Stimulated activated CD4-positive, alpha-beta T cell treated with anti-CD3 and anti-CD28 coated beads, Interleukin-15, amount 100 ng/mL, for 1 hour (primary cell): Measurements from ENCODE around the gene COMT.

ENCODE experiments used
- DNase-seq, 2 donors: peaks; one replicate each; pipeline ENCODE4 v3.0.0-alpha.2; 2020; ENCODE audit warnings: low read depth in 1 of 2, low spot score in 1 of 2

Gene COMT

DNA sequence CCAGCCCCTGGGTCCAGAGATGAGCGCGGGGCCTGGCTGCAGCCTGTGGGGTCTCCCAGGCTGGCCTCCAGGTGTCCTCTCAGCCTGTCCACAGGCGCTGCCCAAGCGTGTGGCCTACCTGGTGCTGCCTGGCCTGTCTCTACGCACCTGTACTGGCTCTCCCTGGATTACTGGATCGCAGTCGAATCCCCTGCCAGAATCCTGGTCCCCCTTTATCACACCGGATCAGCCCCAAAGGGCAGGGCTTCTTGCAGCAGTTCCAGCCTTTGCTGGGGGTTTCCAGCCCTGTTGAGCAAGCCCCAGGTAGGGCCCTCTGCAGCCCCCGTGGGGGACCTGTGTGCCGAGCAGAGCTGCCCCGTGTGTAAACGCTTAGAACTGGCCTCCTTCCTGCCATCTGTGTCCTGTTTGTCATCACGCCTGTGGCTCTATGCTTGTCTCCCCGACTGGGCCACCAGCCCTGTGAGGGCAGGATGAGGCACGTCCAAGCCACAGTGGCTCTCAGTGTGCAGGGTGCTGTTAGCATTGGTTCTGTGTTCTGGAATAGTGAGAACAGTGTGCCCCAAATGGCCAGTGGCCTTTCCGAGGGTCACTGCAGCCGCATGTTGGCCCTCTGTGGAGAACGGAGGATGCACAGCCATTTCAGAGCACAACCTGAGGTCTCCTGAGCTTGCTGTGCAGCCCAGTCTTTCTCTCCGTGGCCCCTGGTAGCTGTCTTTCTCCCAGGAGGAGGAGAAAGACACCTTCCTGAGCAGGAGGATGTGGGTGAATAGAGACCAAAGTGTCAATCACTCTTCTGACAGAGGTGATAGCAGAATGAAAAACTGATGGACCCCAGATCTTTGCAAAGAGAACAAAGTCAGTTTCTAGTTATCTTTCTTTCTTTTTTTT is 13.9 kb downstream of the COMT start:
- no peak for DNase-seq

DNA sequence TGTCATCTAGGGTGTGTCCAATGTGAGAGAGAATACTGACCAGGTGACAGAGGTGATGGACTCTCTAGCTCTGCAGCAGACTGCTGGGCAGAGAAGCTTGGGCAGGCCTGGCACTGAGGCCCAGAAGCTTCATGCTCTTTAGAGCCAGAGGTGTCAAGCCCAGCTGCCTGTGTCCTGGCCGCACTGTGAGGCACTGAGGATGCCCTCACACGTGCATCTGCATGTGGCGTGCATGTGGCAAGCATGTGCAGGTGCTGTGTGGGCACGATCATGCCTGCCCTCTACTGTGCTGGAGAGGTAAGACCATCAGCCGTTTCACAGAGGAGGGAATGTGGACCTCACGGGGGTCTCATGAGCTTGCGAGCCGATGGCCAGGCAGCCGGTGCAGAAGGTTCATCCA is 15.9 kb downstream of the COMT start:
- DNase-seq, result no peak

DNA sequence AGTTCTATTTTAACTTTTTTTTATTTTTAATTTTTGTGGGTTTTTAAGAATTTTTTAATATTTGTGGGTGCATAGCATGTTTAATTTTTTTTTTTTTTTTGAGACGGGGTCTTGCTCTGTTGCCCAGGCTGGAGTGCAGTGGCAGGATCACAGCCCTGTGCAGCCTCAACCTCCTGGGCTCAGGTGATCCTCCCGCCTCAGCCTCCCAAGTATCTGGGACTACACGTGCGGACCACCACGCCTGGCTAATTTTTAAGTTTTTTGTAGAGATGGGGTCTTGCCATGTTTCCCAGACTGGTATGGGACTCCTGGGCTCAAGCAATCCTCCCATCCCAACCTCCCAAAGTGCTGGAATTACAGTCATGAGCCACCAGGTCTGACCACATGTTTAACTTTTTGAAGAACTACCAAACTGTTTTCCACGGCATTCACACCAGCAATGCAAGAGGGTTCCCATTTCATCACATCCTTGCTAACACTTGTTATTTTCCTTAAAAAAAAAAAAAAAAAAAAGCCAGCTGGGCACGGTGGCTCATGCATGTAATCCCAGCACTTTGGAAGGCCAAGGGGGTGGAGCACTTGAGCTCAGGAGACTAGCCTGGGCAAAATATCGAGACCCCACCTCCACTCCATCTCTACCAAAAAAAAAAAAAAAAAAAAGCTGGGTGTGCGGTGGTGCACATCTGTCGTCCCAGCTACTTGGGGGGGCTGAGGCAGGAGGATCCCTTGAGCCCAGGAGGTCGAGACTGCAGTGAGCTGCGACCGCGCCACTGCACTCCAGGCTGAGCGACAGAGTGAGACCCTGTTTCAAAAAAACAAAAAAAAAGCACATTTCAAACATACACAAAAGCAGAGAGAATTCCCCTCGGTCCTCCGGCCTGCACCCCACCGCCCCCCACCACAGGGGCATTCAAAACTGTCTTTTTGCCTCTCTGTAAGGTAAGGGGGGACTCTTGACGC is 16.8 kb downstream of the COMT start:
- no peak for DNase-seq

DNA sequence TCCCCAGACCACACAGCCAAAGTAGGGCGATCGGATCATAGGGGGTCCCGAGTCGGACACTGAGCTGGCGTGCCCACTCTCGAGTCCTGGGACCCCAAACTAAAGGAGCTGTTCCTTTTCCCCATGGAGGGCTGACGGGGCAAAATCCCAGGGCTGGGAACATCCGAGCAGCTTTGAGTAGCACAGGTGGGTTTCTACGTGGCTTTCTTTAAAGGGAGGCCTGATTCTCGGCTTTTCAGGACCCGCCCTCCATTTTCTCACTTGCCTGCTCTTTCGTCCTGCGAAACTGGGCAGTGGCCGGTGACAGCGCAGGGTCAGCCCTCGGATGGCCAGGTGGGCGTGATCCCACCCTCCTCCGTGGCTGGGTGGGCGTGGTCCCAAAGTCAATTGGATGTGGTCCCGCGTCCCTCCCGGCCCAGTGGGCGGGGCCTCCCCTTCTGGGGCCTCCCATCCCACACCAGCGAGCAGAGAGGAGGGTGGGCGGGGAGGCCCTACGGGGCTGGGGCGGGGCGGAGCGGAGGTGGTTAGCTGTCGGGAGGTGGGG is 17.5 kb downstream of the COMT start:
- no peak for DNase-seq

DNA sequence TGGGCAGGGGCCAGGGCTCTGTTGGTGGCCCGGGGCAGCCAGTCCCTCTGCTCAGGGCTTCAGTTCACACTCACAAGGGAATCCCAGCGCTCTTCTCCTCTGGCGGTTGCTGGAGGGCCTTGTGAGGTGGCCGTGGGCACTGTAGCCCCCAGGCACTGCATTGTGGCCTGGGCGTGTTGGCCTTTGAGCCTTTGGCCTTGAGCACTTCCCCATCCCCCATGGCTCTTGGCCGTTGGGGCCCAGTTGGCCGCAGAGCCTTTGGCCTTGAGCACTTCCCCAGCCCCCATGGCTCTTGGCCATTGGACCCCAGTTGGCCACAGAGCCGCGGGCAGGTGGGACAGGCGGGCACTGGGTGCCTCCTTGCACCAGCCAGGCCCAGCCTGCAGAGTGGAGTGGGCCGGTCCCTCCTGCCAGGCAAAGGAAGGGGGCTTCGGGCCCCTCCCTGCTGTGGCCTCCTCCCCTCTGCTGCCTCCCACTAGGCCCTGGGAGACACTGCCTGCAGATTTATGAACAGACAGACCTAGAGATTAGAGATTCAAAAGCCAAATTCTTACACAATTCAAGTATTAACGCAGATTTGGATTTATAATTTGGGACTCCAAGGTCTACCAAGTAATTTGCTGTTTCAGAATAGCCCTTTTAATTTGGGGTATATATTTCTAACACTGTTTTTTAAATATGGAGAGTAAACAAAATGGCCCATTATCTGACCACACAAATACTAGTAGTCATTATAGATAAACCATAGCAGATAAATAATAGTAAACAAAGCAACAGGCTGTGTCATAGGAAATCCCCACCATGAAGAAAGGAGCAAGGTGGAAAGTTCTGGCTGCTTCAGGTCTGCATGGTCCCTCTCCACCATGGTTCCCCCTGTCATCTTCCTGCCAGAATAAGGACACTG is 18.3 kb downstream of the COMT start:
- no peak for DNase-seq

DNA sequence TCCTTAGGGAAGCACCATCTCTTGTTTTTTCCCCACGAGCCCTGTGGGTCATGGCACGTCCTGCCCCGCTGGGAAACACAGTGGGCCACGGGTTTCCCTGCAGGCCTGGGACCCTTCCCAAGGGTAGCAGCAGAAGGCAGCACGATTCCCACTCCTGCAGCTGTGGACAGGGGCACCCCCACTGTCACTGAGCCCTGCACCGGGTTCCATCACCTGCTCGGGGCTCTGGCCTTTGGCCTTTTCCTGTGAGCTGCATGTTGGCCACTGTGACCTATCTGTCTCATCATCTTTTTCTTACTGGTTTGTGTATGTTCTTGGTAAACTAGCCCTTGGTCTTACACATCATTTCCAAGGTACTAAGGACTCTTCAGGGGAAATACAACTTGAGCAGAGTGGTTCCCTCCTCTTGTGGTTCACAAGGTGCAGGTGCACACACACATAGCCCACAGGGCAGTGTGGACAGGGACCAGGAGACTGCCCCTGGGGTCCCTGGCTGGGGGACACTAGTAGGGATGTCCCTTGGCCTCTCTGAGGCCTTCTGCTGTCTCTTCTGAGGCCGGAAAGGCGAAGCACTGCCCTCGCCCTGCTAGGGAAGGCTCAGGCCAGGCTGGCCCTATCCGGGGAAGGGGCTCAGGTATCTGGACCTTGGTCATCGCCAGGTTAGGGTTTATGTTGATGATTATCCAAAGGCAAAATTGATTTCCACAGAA is 19.1 kb downstream of the COMT start:
- DNase-seq, result no peak

DNA sequence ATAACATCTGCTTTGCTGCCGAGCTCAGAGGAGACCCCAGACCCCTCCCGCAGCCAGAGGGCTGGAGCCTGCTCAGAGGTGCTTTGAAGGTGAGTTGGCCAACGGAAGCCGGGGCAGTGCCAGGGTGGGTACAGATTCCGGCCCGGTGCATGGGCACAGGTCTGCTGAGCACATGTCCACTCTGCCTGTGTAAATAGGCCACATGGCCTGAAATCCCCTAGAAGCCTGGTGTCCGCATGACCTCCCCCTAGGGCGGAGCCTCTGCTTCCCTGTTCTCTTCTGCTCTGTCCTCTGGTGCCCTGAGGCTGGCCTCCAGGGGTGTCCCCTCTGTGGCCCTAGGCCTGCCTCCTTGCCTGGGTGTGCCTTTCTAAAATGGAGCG is 19.6 kb downstream of the COMT start:
- DNase-seq, result no peak

DNA sequence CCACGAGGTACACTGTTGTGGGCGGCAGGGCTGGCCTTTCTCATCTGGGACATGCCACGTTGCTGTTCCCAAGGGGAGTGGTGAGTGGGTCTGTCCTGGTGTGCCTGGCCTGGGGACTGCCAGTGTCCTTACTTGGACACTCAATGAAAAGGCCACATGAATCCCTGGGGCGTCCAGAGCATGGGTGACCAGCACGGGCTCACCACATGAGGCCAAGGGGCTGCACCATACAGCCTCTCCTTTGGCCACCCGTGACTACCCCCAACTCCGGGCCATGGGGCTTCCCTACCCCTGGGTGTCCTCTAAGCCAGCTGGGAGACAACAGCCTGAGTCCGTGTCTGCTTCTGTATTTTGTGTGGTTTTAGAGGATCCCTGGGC is 20.3 kb downstream of the COMT start:
- DNase-seq, result no peak

DNA sequence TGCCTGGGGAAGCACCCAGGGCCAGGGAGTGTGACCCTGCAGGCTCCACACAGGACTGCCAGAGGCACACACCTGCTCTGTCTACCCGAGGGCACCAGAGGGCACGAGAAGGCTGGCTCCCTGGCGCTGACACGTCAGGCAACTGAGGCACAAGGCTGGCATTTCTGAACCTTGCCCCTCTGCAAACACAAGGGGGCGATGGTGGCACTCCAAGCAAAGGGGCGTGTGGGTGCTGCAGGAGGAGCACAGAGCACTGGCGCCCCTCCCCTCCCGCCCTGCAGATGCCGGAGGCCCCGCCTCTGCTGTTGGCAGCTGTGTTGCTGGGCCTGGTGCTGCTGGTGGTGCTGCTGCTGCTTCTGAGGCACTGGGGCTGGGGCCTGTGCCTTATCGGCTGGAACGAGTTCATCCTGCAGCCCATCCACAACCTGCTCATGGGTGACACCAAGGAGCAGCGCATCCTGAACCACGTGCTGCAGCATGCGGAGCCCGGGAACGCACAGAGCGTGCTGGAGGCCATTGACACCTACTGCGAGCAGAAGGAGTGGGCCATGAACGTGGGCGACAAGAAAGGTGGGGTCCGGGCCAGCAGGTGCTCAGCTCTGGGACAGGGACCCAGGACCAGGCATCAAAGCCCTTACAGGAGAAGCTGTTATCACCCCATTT is 20.8 kb downstream of the COMT start:
- DNase-seq, result peak; percentile 24 to 37

DNA sequence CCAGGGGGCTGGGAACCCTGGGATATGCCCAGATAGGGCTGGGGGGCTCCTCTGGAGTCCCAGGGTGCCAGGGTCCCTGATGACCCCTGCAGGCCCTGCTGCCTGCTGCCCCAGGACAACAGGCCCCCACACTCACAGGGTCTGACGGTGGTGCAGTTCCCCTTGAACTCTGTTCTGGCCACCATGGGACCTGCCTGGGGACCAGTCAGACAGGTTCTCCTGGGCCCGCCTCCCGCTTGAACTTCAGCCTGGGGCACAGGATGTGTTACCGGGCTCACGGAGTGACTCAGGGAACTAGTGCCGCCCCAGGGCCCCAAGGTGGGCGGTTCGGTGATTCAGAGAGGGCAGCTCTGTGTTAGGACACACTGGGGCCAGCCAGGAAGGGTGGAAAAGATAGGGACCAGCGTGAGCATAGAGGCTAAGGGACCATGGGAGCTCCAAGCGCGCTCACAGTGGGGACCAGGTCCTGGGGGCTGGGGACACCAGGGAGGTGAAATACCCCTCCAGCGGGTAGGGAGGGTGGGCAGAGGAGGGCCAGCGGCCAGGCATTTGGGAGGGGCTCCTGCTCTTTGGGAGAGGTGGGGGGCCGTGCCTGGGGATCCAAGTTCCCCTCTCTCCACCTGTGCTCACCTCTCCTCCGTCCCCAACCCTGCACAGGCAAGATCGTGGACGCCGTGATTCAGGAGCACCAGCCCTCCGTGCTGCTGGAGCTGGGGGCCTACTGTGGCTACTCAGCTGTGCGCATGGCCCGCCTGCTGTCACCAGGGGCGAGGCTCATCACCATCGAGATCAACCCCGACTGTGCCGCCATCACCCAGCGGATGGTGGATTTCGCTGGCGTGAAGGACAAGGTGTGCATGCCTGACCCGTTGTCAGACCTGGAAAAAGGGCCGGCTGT is 21.6 kb downstream of the COMT start:
- no peak for DNase-seq

DNA sequence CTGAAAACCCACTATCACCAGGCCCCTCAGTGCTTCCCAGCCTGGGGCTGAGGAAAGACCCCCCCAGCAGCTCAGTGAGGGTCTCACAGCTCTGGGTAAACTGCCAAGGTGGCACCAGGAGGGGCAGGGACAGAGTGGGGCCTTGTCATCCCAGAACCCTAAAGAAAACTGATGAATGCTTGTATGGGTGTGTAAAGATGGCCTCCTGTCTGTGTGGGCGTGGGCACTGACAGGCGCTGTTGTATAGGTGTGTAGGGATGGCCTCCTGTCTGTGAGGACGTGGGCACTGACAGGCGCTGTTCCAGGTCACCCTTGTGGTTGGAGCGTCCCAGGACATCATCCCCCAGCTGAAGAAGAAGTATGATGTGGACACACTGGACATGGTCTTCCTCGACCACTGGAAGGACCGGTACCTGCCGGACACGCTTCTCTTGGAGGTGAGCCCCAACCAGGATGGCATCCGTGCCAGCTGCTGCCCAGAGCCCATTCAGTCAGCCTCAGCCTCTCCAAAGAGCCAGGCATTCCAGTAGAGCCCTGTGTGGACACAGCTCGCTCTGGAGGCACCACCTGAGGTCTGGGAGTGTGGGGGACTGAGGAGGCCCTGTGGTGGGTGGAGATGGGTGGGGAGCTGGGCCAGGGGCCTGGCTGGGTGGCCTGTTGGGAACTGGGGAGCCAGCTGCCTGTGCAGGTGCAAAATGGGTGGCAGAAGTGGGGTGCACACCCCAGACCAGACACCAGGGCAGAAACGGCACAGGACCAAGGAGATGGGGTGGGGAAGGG is 22.5 kb downstream of the COMT start:
- no peak for DNase-seq

DNA sequence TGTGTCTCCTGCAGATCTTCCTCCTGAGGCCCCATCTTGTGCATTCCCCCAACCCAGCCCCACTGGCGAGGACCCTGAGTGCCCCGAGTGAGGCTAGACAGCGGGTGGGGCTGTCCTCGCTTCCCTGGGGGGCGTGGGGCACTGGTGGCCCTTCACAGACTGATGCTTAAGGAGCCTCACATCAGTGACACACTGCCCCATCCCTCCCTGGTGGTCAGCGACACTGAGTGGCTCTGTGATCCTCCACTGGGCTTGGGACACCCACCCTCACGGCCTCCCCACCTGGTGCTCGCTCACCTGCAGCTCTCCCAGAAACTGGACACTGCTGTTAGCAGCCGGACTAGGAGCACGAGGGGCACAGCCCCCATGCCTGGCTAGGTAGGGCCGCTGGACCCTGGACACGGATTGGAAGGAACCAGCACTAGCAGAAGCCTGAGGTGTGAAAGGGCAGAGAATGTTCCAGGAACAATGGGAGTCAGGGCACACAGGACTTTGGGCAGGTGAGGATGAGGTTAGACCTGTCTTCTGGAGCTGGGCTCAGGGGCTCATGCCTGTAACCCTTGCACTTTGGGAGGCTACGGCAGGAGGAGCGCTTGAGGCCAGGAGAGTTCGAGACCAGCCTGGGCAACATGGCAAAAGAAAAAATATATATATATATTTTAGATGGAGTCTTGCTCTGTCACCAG is 23.3 kb downstream of the COMT start:
- DNase-seq, result no peak

DNA sequence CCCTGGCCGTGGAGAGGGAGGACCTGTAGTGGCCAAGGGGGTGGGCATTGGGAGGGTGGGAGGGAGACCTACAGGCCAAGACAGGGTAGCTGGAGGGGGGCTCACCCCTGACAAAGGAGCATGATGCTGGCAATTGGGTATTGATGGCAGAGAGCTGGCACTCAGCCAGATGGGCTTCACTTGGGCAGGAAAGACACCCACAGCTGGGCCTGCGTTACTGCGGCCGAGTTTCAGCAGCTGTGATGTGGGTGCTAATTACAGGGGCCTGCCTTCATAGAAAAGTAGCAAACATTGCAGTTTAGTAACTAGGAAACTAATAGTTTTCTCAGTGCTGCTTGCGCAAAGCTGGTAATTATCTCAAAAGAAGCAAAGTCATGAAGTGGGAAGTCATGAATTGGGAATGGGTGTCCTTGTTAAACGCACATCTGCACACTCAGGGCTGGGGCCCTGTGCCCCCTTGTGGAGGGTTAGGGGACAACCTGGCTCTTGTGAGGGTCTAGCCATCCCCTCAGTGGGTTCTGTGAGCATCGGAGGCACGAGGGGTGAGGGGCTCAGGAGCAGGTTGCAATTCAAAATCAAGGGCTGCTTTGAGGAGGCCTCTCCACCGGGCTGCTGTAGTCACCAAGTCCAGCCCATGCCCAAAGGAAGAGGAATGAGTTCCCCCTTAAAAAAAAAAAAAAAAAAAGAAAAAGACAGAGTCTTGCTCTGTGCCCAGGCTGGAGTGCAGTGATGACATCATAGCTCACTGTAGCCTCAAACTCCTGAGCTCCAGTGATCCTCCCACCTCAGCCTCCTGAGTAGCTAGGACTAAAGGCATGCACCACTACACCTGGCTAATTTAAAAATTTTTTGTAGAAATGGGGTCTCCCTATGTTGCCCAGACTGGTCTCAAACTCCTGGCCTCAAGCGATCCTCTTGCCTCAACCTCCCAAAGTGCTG is 24.5 kb downstream of the COMT start:
- no peak for DNase-seq

DNA sequence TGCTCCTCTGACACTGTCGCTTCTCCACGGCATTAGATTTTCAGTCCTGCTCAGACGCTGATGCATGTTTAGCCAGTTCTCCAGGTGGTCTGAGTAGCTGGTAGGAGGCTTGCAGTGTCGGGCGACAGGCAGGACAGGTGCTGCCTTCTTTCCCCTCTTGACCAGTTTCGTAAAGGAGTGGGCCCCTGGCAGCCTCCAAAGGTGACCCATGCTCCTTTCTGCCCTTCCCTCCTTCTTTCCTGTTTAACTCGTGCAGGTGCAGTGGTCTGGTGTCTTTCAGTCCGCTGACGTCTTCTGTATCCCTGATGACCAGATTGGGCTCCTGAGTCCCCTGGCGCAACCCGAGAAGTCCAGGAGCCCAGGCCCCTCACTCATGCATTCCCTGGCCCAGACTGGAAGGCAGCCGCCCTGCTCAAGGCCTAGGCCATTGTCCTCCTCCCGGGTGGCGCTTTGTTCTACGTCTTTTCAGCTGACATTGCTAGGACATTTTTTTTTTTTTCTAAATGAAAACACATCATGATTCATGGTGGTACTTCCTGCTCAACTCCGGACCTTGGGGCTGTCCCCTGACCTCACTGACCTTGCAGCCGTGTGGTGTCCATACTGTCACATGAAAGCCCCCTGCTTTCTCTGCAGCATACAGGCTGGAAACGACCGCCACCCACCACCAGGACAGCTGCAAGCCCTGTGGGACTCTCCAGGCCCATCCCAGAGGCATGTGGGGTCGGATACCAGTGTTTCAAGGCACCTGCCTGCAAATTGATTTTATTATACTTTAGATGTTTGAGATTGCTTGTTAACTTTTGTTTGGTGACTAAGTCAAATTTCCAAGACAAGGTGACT is 25.6 kb downstream of the COMT start:
- no peak for DNase-seq

DNA sequence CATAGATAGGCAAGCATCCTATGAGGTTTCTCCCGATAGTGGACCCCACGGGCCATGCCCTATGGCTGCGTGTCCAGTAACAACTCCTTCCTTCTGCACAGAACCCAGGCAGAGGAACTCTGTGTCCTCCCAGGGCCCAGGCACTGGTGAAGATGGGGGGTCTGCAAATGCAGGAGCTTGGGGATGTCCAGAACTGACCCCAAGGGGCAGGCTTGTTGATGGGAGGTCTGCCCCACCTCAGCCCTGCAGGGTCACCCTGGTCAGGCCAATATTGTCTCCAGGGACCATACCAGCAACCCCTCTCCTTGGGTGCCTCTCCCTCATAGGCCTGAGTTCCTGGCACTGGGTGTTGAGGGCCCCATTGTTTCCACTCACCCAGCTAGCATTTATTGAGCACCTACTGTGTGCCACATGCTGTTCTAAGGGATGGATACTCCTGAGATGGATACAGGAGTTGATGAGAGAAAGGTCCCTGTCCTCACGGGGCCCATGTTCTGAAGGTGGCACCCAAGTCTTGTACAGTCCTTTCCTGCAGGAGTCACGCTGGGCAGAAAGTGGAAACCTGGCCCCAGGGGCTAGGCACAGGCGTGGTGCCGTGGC is 26.4 kb downstream of the COMT start:
- no peak for DNase-seq
